Mesendoderm (in vitro differentiated cells): ENCODE results near the gene SPAG5.

Experiments used
- DNase-seq: peaks from one replicate; pipeline ENCODE4 v3.0.0; 2013
- H2AK5ac ChIP-seq: 2 replicates; pipeline ENCODE4 v1.6.1; 2013; ENCODE audit warnings: low read length, inconsistent platforms
- H2BK120ac ChIP-seq: 2 replicates; pipeline ENCODE4 v1.6.1; 2013; ENCODE audit warnings: low read depth, mild to moderate bottlenecking, low read length, moderate library complexity, mixed read lengths
- H2BK15ac ChIP-seq: replicated peaks from 2 replicates; pipeline ENCODE4 v1.6.1; 2013; ENCODE audit warnings: low read depth, mild to moderate bottlenecking, moderate library complexity
- H2BK5ac ChIP-seq: 2 replicates; pipeline ENCODE4 v1.6.1; 2013; ENCODE audit warnings: low read length, inconsistent platforms
- H3K18ac ChIP-seq: 2 replicates; pipeline ENCODE4 v1.6.1; 2013; ENCODE audit warnings: mild to moderate bottlenecking, low read length, mixed read lengths
- H3K23ac ChIP-seq: one replicate; pipeline ENCODE4 v1.6.1; 2013; ENCODE audit warnings: low read length
- H3K27ac ChIP-seq: 2 replicates; pipeline ENCODE4 v1.5.1; 2013; ENCODE audit warnings: low read depth, mild to moderate bottlenecking, inconsistent platforms, low read length, moderate library complexity
- H3K27me3 ChIP-seq: 2 replicates; pipeline ENCODE4 v1.6.1; 2013; ENCODE audit warnings: low read length, control low read depth, mild to moderate bottlenecking, inconsistent platforms; ENCODE audit not compliant: insufficient read depth, poor library complexity
- H3K36me3 ChIP-seq: 2 replicates; pipeline ENCODE4 v1.6.1; 2013; ENCODE audit warnings: low read length, inconsistent platforms; ENCODE audit not compliant: control insufficient read depth, insufficient read depth
- H3K4ac ChIP-seq: one replicate; pipeline ENCODE4 v1.6.1; 2013; ENCODE audit warnings: low read depth, mild to moderate bottlenecking, low read length, moderate library complexity
- H3K4me1 ChIP-seq: 2 replicates; pipeline ENCODE4 v1.6.1; 2013; ENCODE audit warnings: low read depth, low read length, inconsistent platforms; ENCODE audit not compliant: control insufficient read depth
- H3K4me2 ChIP-seq: 2 replicates; pipeline ENCODE4 v1.6.1; 2013; ENCODE audit warnings: low read length
- H3K4me3 ChIP-seq: 2 replicates; pipeline ENCODE4 v1.5.1; 2013; ENCODE audit warnings: mild to moderate bottlenecking, low read length
- H3K56ac ChIP-seq: one replicate; pipeline ENCODE4 v1.6.1; 2013; ENCODE audit warnings: low read length
- H3K79me1 ChIP-seq: 2 replicates; pipeline ENCODE4 v1.6.1; 2013; ENCODE audit warnings: low read length, inconsistent platforms
- H3K79me2 ChIP-seq: 2 replicates; pipeline ENCODE4 v1.6.1; 2013; ENCODE audit warnings: mild to moderate bottlenecking, low read length; ENCODE audit not compliant: control insufficient read depth, insufficient read depth
- H3K9ac ChIP-seq: 2 replicates; pipeline ENCODE4 v1.6.1; 2013; ENCODE audit warnings: low read length, inconsistent platforms
- H4K5ac ChIP-seq: one replicate; pipeline ENCODE4 v1.6.1; 2013; ENCODE audit warnings: low read length
- H4K8ac ChIP-seq: one replicate; pipeline ENCODE4 v1.6.1; 2013; ENCODE audit warnings: low read depth, mild to moderate bottlenecking, control low read depth, low read length, moderate library complexity
- WGBS: extraction: QIAGEN DNeasy Blood & Tissue Kit; methylation state at CpG from one replicate; pipeline ENCODE4 v1.1.7; 2013; ENCODE audit warnings: low lambda C conversion rate, missing lambda C conversion rate; ENCODE audit not compliant: insufficient coverage; ENCODE audit errors: extremely low coverage; 5-methylcytosine and 5-hydroxymethylcytosine counted together

SPAG5 gene

DNA sequence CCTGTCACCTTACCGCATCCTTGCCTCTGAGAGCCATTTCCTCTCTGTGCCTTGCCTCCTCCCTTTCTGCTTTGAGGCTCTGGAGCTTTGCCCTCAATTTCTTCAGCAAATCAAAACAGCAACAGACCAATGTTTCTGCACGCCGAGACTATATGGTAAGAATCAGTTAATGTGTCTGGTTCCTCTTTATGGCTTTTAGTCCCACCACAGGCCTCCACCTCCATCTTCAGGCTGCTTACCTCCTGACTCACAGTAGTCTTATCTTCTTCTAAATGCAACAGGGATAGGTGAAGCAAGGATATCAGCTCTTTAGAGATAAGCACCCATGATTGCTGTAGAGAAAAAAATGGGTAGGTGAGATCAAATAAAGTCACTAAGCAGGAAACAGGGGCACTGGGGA is 13.0 kb downstream of the SPAG5 start:
- no peak overlapping the region for H3K4ac ChIP-seq
- WGBS = no CpG with 5 or more reads among the region's 3 CpGs
- peaks cover 38% of the 10 kb centered on the region for H3K36me3 ChIP-seq
- H3K56ac ChIP-seq = no peak overlapping the region
- no peak overlapping the region for H2BK120ac ChIP-seq
- no peak overlapping the region for H3K9ac ChIP-seq
- DNase-seq = no peak
- H3K27me3 ChIP-seq = no peaks in the 10 kb centered on the region
- H4K5ac ChIP-seq = no peak overlapping the region
- no peak overlapping the region for H3K4me2 ChIP-seq
- H3K4me3 ChIP-seq = no peak overlapping the region
- no peak overlapping the region for H4K8ac ChIP-seq
- H3K79me1 ChIP-seq = peaks cover 6% of the 10 kb centered on the region
- no peak overlapping the region for H2AK5ac ChIP-seq
- no peak overlapping the region for H2BK15ac ChIP-seq
- H3K18ac ChIP-seq = no peak overlapping the region
- H3K23ac ChIP-seq = no peak overlapping the region
- H3K27ac ChIP-seq = no peak overlapping the region
- no peak overlapping the region for H2BK5ac ChIP-seq
- H3K4me1 ChIP-seq = no peaks in the 10 kb centered on the region
- H3K79me2 ChIP-seq = no peaks in the 10 kb centered on the region

DNA sequence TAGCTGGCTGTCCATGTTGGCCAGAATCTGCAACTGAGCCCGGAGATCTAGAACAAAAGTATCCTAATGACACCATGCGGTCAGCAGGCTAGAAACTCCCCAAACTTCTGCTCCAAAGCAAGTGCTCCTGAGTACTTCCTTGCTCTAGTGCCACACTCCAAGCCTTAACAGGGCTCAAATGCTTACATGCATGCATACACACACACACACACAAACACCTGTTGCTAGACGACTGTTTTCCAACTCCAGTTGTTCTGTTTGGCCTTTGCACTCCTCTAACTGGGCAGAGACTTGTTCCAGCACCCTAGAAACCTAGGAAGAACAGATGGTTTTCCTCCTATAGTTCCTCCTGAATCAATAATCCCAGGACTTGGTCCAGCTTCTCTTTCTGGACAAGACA is 14.4 kb downstream of the SPAG5 start:
- Histone ChIP-seq H3K18ac (no peak overlapping the region), H3K27me3 (no peaks in the 10 kb centered on the region), H3K79me1 (peaks cover 6% of the 10 kb centered on the region), H3K4me3 (no peak overlapping the region), H3K56ac (no peak overlapping the region), H2BK120ac (no peak overlapping the region), H3K4me2 (no peak overlapping the region), H2AK5ac (no peak overlapping the region), H4K5ac (no peak overlapping the region), H3K36me3 (peaks cover 38% of the 10 kb centered on the region), H3K23ac (no peak overlapping the region), H2BK15ac (no peak overlapping the region), H3K79me2 (no peaks in the 10 kb centered on the region), H2BK5ac (no peak overlapping the region), H4K8ac (no peak overlapping the region), H3K27ac (no peak overlapping the region), H3K9ac (no peak overlapping the region), H3K4me1 (no peaks in the 10 kb centered on the region), H3K4ac (no peak overlapping the region)
- no peak for DNase-seq
- no CpG with 5 or more reads among the region's 3 CpGs for WGBS

DNA sequence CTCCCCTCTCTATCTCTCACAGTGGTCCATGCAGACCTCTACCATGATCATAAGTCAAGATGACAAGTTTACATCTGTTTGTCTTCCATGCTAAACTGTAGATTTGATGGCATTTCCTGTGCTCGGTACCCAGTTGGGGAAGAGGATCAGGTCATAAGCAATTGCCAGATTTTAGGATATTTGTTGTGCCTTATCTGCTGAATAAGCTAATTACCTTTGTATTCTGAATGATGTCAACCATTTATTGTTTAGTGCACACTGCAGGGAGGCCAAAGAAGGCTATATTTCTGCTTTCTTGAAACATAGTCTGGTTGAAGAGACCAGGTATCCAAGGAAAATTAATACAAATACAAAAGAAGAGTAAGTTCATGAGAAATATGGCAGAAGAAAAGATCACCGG is 16.3 kb downstream of the SPAG5 start:
- no peak overlapping the region for H4K8ac ChIP-seq
- H2BK120ac ChIP-seq = no peak overlapping the region
- no peak overlapping the region for H2BK5ac ChIP-seq
- no peak overlapping the region for H2AK5ac ChIP-seq
- no peak overlapping the region for H3K23ac ChIP-seq
- no peaks in the 10 kb centered on the region for H3K79me1 ChIP-seq
- H3K4me1 ChIP-seq = no peaks in the 10 kb centered on the region
- no CpG with 5 or more reads among the region's 2 CpGs for WGBS
- H3K79me2 ChIP-seq = no peaks in the 10 kb centered on the region
- H3K4ac ChIP-seq = no peak overlapping the region
- no peak overlapping the region for H3K27ac ChIP-seq
- H3K36me3 ChIP-seq = peaks cover 42% of the 10 kb centered on the region
- no peak overlapping the region for H3K4me3 ChIP-seq
- no peaks in the 10 kb centered on the region for H3K27me3 ChIP-seq
- no peak overlapping the region for H4K5ac ChIP-seq
- no peak overlapping the region for H3K56ac ChIP-seq
- DNase-seq = no peak
- no peak overlapping the region for H2BK15ac ChIP-seq
- no peak overlapping the region for H3K18ac ChIP-seq
- H3K4me2 ChIP-seq = no peak overlapping the region
- H3K9ac ChIP-seq = no peak overlapping the region

DNA sequence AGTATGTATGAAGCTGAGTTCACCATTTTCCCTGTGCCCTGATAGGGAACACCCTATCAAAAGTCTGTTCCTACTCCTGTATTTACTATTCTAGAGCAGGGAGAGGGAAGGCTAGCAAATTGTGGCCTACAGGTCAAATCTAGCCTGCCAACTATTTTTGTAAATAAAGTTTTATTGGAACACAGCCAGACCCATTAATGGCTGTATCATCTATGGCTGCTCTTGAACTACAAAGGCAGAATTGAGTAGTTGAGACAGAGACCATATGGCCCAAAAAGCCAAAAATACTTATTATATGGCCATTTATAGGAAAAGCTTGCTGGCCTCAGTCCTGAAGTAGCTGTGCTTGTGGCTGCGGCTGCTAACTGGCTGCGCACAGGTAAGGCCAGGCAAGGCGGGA is 17.9 kb downstream of the SPAG5 start:
- no peak overlapping the region for H3K56ac ChIP-seq
- no peak overlapping the region for H2BK5ac ChIP-seq
- H3K18ac ChIP-seq = no peak overlapping the region
- WGBS = no CpG with 5 or more reads among the region's 3 CpGs
- no peak overlapping the region for H3K27ac ChIP-seq
- H3K23ac ChIP-seq = no peak overlapping the region
- H4K5ac ChIP-seq = no peak overlapping the region
- H3K79me2 ChIP-seq = no peaks in the 10 kb centered on the region
- no peaks in the 10 kb centered on the region for H3K79me1 ChIP-seq
- H2BK120ac ChIP-seq = no peak overlapping the region
- no peak overlapping the region for H4K8ac ChIP-seq
- no peak overlapping the region for H3K4me2 ChIP-seq
- H3K4me3 ChIP-seq = no peak overlapping the region
- no peaks in the 10 kb centered on the region for H3K27me3 ChIP-seq
- H3K36me3 ChIP-seq = peaks cover 38% of the 10 kb centered on the region
- H3K4me1 ChIP-seq = peaks cover 5% of the 10 kb centered on the region
- H2AK5ac ChIP-seq = no peak overlapping the region
- no peak overlapping the region for H2BK15ac ChIP-seq
- H3K9ac ChIP-seq = no peak overlapping the region
- DNase-seq = no peak
- no peak overlapping the region for H3K4ac ChIP-seq

DNA sequence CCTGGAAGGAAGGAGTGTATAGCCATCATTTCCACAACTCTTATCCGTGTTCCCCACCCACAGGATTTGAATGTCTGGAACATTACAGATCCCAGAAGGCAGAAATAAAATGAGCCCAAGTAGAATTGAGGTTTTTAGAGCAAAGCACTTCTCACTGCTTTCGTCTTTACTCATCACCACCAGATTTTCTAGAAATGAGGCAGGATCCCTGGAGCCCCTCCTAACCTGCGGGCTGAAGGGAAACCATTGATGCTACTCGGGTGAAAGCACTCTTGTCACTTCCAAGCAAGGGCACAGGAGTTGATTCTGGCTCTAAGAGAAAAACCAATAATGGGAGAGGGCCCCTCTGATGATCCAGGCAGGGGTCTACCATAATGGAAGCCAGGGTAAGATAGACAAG is 19.3 kb downstream of the SPAG5 start:
- no peak overlapping the region for H3K4me2 ChIP-seq
- no peak overlapping the region for H4K8ac ChIP-seq
- H2AK5ac ChIP-seq = no peak overlapping the region
- no peak overlapping the region for H3K9ac ChIP-seq
- H2BK5ac ChIP-seq = no peak overlapping the region
- no peak overlapping the region for H3K4ac ChIP-seq
- DNase-seq = no peak
- H3K4me3 ChIP-seq = no peak overlapping the region
- H4K5ac ChIP-seq = no peak overlapping the region
- H3K23ac ChIP-seq = no peak overlapping the region
- no peak overlapping the region for H2BK120ac ChIP-seq
- H3K79me2 ChIP-seq = no peaks in the 10 kb centered on the region
- WGBS = no CpG with 5 or more reads among the region's 4 CpGs
- no peak overlapping the region for H2BK15ac ChIP-seq
- peaks cover 30% of the 10 kb centered on the region for H3K36me3 ChIP-seq
- H3K27me3 ChIP-seq = no peaks in the 10 kb centered on the region
- no peak overlapping the region for H3K18ac ChIP-seq
- H3K4me1 ChIP-seq = peaks cover 5% of the 10 kb centered on the region
- no peaks in the 10 kb centered on the region for H3K79me1 ChIP-seq
- no peak overlapping the region for H3K56ac ChIP-seq
- no peak overlapping the region for H3K27ac ChIP-seq
